CD4-positive, alpha-beta T cell (primary cell): ENCODE data around the gene ADGRV1. TPM values are rescaled to one million over a fixed set of nuclear protein-coding genes. Genes with fewer than 3 reads are reported as not detected.

Source experiments
- ATAC-seq: fragments of 200-7000 bp; cut with Tn5 transposase; one replicate; pipeline ENCODE4 v1.10.0; 2022; ENCODE audit warnings: mild to moderate bottlenecking; ENCODE audit not compliant: poor library complexity
- CTCF ChIA-PET: fragments of 350-600 bp; sonication (Branson Sonifier 250); formaldehyde crosslinking; loops from one replicate; lab custom pipeline; 2021; ENCODE audit warnings: antibody characterized with exemption, inconsistent platforms; lab: Charles Lee
- POLR2A ChIA-PET: fragments of 350-600 bp; sonication (Branson Sonifier 250); formaldehyde crosslinking; loops from one replicate; lab custom pipeline; 2021; ENCODE audit warnings: antibody characterized with exemption, inconsistent platforms; lab: Charles Lee
- DNase-seq, 14 experiments: peaks; one replicate each; pipeline ENCODE4 v3.0.0-alpha.2; 2013 to 2020; ENCODE audit warnings: mixed read lengths in 2 of 14
- H3K27ac ChIP-seq, 2 donors: one replicate each; pipeline versions ENCODE4 v1.5.1 to v1.7.0; 2013; ENCODE audit warnings: low read length in 2 of 2, low read depth in 1 of 2, mild to moderate bottlenecking in 1 of 2
- H3K27me3 ChIP-seq, 2 experiments: 1 replicate in 1 of 2; 2 replicates in 1 of 2; pipeline versions ENCODE4 v1.6.1 to v1.7.0; 2013; ENCODE audit warnings: low read length in 2 of 2, control low read depth in 1 of 2, mild to moderate bottlenecking in 1 of 2, moderate library complexity in 1 of 2; ENCODE audit not compliant: insufficient read depth in 2 of 2, control insufficient read depth in 1 of 2
- H3K36me3 ChIP-seq: one replicate; pipeline ENCODE4 v1.6.1; 2013; ENCODE audit warnings: low read length, control low read depth; ENCODE audit not compliant: insufficient read depth
- H3K4me1 ChIP-seq: one replicate; pipeline ENCODE4 v1.6.1; 2013; ENCODE audit warnings: low read length, control low read depth; ENCODE audit not compliant: insufficient read depth
- H3K4me3 ChIP-seq: one replicate; pipeline ENCODE4 v1.5.1; 2013; ENCODE audit warnings: mild to moderate bottlenecking, low read length, moderate library complexity
- H3K9me3 ChIP-seq, 2 experiments: 1 replicate in 1 of 2; 2 replicates in 1 of 2; pipeline versions ENCODE4 v1.6.1 to v1.7.0; 2013; ENCODE audit warnings: low read length in 2 of 2, mild to moderate bottlenecking in 2 of 2, control low read depth in 1 of 2, moderate library complexity in 1 of 2; ENCODE audit not compliant: control insufficient read depth in 1 of 2, insufficient read depth in 1 of 2
- H3K27ac Mint-ChIP-seq: one replicate; pipeline ENCODE4 v1.8.0; 2020; ENCODE audit warnings: mixed read lengths
- H3K27me3 Mint-ChIP-seq: one replicate; pipeline ENCODE4 v1.8.0; 2021; ENCODE audit warnings: mixed read lengths
- H3K36me3 Mint-ChIP-seq: one replicate; pipeline ENCODE4 v1.8.0; 2021; ENCODE audit warnings: low read depth, mixed read lengths
- H3K4me1 Mint-ChIP-seq: one replicate; pipeline ENCODE4 v1.8.0; 2021; ENCODE audit warnings: low read depth, mixed read lengths
- H3K4me3 Mint-ChIP-seq: one replicate; pipeline ENCODE4 v1.8.0; 2020; ENCODE audit warnings: mild to moderate bottlenecking, mixed read lengths
- H3K9me3 Mint-ChIP-seq: one replicate; pipeline ENCODE4 v1.8.0; 2020; ENCODE audit warnings: mixed read lengths
- intact Hi-C, 2 experiments: fragments of 100-400 bp; cut with DNase I in 1 of 2; cut with micrococcal nuclease in 1 of 2; formaldehyde crosslinking; loops; one replicate each; pipeline versions ENCODE4 v1.15.1 to v1.9.0; 2023 to 2025; cut with DNase I, micrococcal nuclease
- total RNA-seq, 174 experiments: library from RNA in 2 of 174; stranded (reverse) in 2 of 174; gene quantifications; one replicate each; pipeline ENCODE4 v1.2.3 and lab custom pipeline; 2021 to 2026
- TF ChIP-seq, protein P1 (sequence below): fragments of 200-600 bp; IDR thresholded peaks from one replicate; pipeline ENCODE4 v1.8.0; 2022; ENCODE audit warnings: antibody characterized with exemption, mild to moderate bottlenecking

The ADGRV1 gene
- total RNA-seq, 2 experiments from 2014 or later = 0.81 to 1.2 TPM

- Histone ChIP-seq H3K36me3 (no peaks in the 10 kb centered on the region), H3K27ac (no peak overlapping the region), H3K27me3 (no peaks in the 10 kb centered on the region), H3K4me3 (no peak overlapping the region), H3K4me1 (no peaks in the 10 kb centered on the region), H3K9me3 (no peaks in the 10 kb centered on the region)
- TF ChIP-seq, protein P1, sequence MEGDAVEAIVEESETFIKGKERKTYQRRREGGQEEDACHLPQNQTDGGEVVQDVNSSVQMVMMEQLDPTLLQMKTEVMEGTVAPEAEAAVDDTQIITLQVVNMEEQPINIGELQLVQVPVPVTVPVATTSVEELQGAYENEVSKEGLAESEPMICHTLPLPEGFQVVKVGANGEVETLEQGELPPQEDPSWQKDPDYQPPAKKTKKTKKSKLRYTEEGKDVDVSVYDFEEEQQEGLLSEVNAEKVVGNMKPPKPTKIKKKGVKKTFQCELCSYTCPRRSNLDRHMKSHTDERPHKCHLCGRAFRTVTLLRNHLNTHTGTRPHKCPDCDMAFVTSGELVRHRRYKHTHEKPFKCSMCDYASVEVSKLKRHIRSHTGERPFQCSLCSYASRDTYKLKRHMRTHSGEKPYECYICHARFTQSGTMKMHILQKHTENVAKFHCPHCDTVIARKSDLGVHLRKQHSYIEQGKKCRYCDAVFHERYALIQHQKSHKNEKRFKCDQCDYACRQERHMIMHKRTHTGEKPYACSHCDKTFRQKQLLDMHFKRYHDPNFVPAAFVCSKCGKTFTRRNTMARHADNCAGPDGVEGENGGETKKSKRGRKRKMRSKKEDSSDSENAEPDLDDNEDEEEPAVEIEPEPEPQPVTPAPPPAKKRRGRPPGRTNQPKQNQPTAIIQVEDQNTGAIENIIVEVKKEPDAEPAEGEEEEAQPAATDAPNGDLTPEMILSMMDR = no peak
- Mint-ChIP-seq H3K36me3 (no peaks in the 10 kb centered on the region), H3K27ac (no peak overlapping the region), H3K4me3 (no peak overlapping the region), H3K4me1 (peaks cover 5% of the 10 kb centered on the region), H3K9me3 (no peaks in the 10 kb centered on the region), H3K27me3 (peaks cover 3% of the 10 kb centered on the region)
- DNase-seq (no peak), ATAC-seq (no peak)
- intact Hi-C loops = no loop called here
- POLR2A ChIA-PET = no interaction called here
- CTCF ChIA-PET = no interaction called here
These were observed 621.9 kb downstream of the ADGRV1 start for GRCh38 chr5:91180506-91180905.

DNA sequence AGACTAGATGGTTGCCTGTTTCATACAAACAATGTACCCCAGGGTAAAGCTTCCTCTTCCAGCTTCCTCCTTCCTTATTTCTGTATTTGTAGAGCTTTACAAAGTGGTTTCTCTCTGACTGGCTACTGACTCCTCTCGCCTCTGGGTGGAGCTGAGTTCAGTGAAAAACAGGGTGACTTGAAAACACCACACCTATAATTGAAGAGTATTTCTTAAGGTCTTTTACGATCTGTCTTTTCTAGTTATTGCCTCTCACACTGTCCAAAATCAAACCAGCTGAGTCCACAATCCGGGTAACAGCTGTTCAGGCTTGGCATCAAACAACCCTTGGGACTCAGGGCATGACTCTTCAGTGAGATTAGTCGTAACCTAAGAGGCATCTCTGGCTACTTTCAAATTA lies 624.2 kb downstream of the ADGRV1 start:
- CTCF ChIA-PET = no interaction called here
- POLR2A ChIA-PET = interaction anchor here (0.9 kb wide), 1 partner anchor 200 kb away, joined by 3 read pairs; the partner anchor contains the start of gene ARRDC3
- no peak overlapping the region for H3K27ac Mint-ChIP-seq

DNA sequence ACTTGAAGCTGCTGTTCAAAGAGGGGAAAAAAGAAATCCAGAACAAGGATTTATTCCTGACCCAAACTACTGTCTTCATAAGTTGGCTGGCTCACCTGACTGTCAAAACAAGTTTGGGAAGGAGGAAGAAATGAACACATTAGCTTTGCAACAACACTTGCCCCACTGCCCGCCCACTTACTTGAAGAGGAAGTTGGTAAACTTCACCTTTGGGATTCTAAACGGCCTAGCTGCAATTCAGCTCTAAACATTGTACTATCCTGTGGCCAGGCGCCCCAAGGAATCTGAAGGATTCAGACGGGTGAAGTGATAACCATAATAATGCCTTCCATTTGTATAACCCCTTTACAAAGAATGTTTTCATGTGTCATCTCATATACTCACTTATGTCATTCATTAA lies 625.1 kb downstream of the ADGRV1 start:
- H3K36me3 ChIP-seq = no peaks in the 10 kb centered on the region
- ATAC-seq (no peak), DNase-seq (no peak)
- TF ChIP-seq, protein P1 = no peak
- Mint-ChIP-seq H3K4me3 (no peak overlapping the region), H3K9me3 (no peaks in the 10 kb centered on the region), H3K4me1 (peaks cover 5% of the 10 kb centered on the region), H3K27ac (no peak overlapping the region), H3K27me3 (peaks cover 16% of the 10 kb centered on the region), H3K36me3 (no peaks in the 10 kb centered on the region)
- ChIA-PET CTCF (no interaction called here), POLR2A (no interaction called here)
- no peaks in the 10 kb centered on the region for H3K9me3 ChIP-seq
- no peaks in the 10 kb centered on the region for H3K27me3 ChIP-seq
- H3K4me3 ChIP-seq = no peak overlapping the region
- intact Hi-C loops = no loop called here
- no peaks in the 10 kb centered on the region for H3K4me1 ChIP-seq
- no peak overlapping the region for H3K27ac ChIP-seq

More for the DNA sequence above, 624.2 kb downstream of the ADGRV1 start:
- H3K9me3 ChIP-seq = no peaks in the 10 kb centered on the region
- H3K27me3 ChIP-seq = no peaks in the 10 kb centered on the region
- no peak overlapping the region for H3K27ac ChIP-seq
- H3K4me1 Mint-ChIP-seq = peaks cover 5% of the 10 kb centered on the region
- H3K4me1 ChIP-seq = no peaks in the 10 kb centered on the region
- DNase-seq (peak in 3 of 14 experiments; percentile 25 to 37 (median 29)), ATAC-seq (no peak)
- no peaks in the 10 kb centered on the region for H3K9me3 Mint-ChIP-seq
- peaks cover 16% of the 10 kb centered on the region for H3K27me3 Mint-ChIP-seq
- no peaks in the 10 kb centered on the region for H3K36me3 ChIP-seq
- no peak overlapping the region for H3K4me3 ChIP-seq
- H3K4me3 Mint-ChIP-seq = no peak overlapping the region
- TF ChIP-seq, protein P1 = no peak
- intact Hi-C loops = no loop called here
- H3K36me3 Mint-ChIP-seq = no peaks in the 10 kb centered on the region
